AG04450 (cell line): ENCODE results near the gene OR4E1. TPM values are rescaled to one million over a fixed set of nuclear protein-coding genes. Genes with fewer than 3 reads are reported as not detected.

Experiments used
- CTCF ChIA-PET: fragments of 300-600, 350-600 bp; formaldehyde crosslinking; extraction: SDS; loops from one replicate; lab custom pipeline; 2022; ENCODE audit warnings: antibody characterized with exemption, inconsistent platforms; lab: Charles Lee
- POLR2A ChIA-PET: fragments of 350-600 bp; formaldehyde crosslinking; extraction: SDS; loops from one replicate; lab custom pipeline; 2021; ENCODE audit warnings: antibody characterized with exemption, inconsistent platforms; lab: Yijun Ruan, JAX
- DNase-seq: peaks from one replicate; pipeline ENCODE4 v3.0.0-alpha.2; 2011; ENCODE audit warnings: low read depth, low spot score
- H3K27ac ChIP-seq: one replicate; pipeline ENCODE4 v1.5.1; 2012; ENCODE audit warnings: low read depth, low read length, control low read depth
- H3K27me3 ChIP-seq: one replicate; pipeline ENCODE4 v1.6.0; 2012; ENCODE audit warnings: low read length; ENCODE audit not compliant: control insufficient read depth, insufficient read depth
- H3K4me3 ChIP-seq: 2 replicates; pipeline ENCODE4 v1.5.1; 2011; ENCODE audit warnings: mild to moderate bottlenecking, low read depth, low read length, control low read depth
- H3K9me3 ChIP-seq: 2 replicates; pipeline ENCODE4 v1.5.1; 2012; ENCODE audit warnings: low read length; ENCODE audit not compliant: control insufficient read depth, insufficient read depth
- CTCF ChIP-seq: IDR thresholded peaks from 2 replicates; pipeline ENCODE4 v1.5.1; 2011; ENCODE audit warnings: low read depth, low read length, control low read depth, inconsistent platforms
- polyA minus RNA-seq: library from RNA; depleted of rRNA, polyadenylated mRNA; stranded (reverse); fragments of >200 nt; gene quantifications from 2 replicates; pipeline ENCODE4 v1.2.3, GENCODE V29; 2011; rRNA and poly(A)+ RNA removed
- polyA plus RNA-seq: library from polyadenylated mRNA; depleted of rRNA; stranded (reverse); fragments of >200 nt; gene quantifications from 2 replicates; pipeline ENCODE4 v1.2.3, GENCODE V29; 2011; rRNA removed

The OR4E1 gene
- polyA plus RNA-seq (not detected in 2 replicates), polyA minus RNA-seq (not detected in 2 replicates)

- DNase-seq = no peak
- CTCF ChIA-PET = no interaction called here
- Histone ChIP-seq H3K27ac (no peak within 1 kb of the TSS), H3K4me3 (no peak within 1 kb of the TSS), H3K9me3 (no peaks in the 10 kb centered on the region; the same call in 1 of the 2 replicates), H3K27me3 (no peaks in the 10 kb centered on the region)
- POLR2A ChIA-PET = no interaction called here
- no peak for TF ChIP-seq CTCF
Observed at GRCh38 chr14:21673718-21674117, at the start of gene OR4E1. OR4E1 (minus strand) TSS chr14:21673818; CDS start chr14:21670935, 2,883 bp downstream.

GRCh38 chr14:21721504-21721903 is 47.9 kb upstream of the OR4E1 start:
- TF ChIP-seq CTCF = no peak
- CTCF ChIA-PET = no interaction called here
- H3K27ac ChIP-seq = no peak overlapping the region
- H3K27me3 ChIP-seq = no peaks in the 10 kb centered on the region
- no peaks in the 10 kb centered on the region; the same call in 1 of the 2 replicates for H3K9me3 ChIP-seq
- no peak for DNase-seq
- POLR2A ChIA-PET = no interaction called here
- no peak overlapping the region for H3K4me3 ChIP-seq

- Histone ChIP-seq H3K27me3 (no peaks in the 10 kb centered on the region), H3K9me3 (no peaks in the 10 kb centered on the region; the same call in 1 of the 2 replicates), H3K4me3 (no peak overlapping the region), H3K27ac (no peak overlapping the region)
- no peak for DNase-seq
- POLR2A ChIA-PET = no interaction called here
- CTCF ChIA-PET = interaction anchor here (1.6 kb wide), 1 partner anchor 9 kb away, joined by 8 read pairs; no protein-coding TSS in a partner anchor
- no peak for TF ChIP-seq CTCF
Observed at GRCh38 chr14:21719841-21720240, 46.2 kb upstream of the OR4E1 start.

GRCh38 chr14:21714318-21714929 is 40.8 kb upstream of the OR4E1 start:
- H3K27ac ChIP-seq = no peak overlapping the region
- H3K27me3 ChIP-seq = no peaks in the 10 kb centered on the region
- DNase-seq = no peak
- H3K4me3 ChIP-seq = no peak overlapping the region
- POLR2A ChIA-PET = no interaction called here
- TF ChIP-seq CTCF = no peak
- CTCF ChIA-PET = no interaction called here
- H3K9me3 ChIP-seq = no peaks in the 10 kb centered on the region

GRCh38 chr14:21712036-21712435 is 38.4 kb upstream of the OR4E1 start:
- no peak for TF ChIP-seq CTCF
- Histone ChIP-seq H3K4me3 (no peak overlapping the region), H3K27ac (no peak overlapping the region), H3K9me3 (no peaks in the 10 kb centered on the region), H3K27me3 (no peaks in the 10 kb centered on the region)
- ChIA-PET POLR2A (no interaction called here), CTCF (interaction anchor here (0.6 to 2.5 kb wide), 12 partner anchors 8 to 455 kb away, joined by 3 to 9 read pairs (median 4); partner anchors contain the start of gene SALL2)
- no peak for DNase-seq
